ENCODE data around the gene SETD5.

DNA sequence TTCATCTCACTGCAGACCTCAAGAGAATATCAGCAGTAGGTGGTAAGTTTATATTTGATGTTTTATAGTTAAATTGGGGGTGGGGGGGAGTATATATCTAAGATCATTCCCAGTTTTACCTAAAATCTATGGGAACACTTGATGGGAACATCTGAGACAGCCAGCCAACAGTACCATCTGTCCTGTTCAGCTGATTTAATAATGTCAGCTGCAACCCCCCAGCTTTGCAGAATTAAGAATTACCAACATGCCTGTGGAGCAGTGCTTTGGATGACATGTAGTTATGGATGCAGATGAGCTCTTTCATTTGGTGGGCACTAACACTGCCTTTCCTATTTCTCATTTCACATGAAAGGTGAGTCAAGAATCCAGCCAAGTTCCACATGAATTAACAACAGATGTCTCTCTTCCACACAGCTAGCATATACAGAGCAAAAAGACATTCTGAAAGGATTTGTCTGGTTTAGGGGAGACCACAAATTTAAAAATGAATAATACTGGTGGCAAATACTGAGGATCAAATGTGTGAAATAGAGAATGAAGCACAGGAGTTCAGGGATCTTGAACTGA is 76.2 kb downstream of the SETD5 start:
- TF ChIP-seq, protein P1, sequence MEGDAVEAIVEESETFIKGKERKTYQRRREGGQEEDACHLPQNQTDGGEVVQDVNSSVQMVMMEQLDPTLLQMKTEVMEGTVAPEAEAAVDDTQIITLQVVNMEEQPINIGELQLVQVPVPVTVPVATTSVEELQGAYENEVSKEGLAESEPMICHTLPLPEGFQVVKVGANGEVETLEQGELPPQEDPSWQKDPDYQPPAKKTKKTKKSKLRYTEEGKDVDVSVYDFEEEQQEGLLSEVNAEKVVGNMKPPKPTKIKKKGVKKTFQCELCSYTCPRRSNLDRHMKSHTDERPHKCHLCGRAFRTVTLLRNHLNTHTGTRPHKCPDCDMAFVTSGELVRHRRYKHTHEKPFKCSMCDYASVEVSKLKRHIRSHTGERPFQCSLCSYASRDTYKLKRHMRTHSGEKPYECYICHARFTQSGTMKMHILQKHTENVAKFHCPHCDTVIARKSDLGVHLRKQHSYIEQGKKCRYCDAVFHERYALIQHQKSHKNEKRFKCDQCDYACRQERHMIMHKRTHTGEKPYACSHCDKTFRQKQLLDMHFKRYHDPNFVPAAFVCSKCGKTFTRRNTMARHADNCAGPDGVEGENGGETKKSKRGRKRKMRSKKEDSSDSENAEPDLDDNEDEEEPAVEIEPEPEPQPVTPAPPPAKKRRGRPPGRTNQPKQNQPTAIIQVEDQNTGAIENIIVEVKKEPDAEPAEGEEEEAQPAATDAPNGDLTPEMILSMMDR (conservative IDR thresholded peaks at IDR 0.05; ENCODE audit: low read depth in 2 of 2): no peak
- no peak for TF ChIP-seq POLR2AphosphoS5 (IDR thresholded peaks at IDR 0.05; ENCODE audit: low read depth)
- TF ChIP-seq REST (IDR thresholded peaks at IDR 0.05; ENCODE audit: unreplicated experiment): no peak
- TF ChIP-seq EZH2 (IDR thresholded peaks at IDR 0.05; ENCODE audit: low read depth, unreplicated experiment): no peak
- TF ChIP-seq, protein P2, sequence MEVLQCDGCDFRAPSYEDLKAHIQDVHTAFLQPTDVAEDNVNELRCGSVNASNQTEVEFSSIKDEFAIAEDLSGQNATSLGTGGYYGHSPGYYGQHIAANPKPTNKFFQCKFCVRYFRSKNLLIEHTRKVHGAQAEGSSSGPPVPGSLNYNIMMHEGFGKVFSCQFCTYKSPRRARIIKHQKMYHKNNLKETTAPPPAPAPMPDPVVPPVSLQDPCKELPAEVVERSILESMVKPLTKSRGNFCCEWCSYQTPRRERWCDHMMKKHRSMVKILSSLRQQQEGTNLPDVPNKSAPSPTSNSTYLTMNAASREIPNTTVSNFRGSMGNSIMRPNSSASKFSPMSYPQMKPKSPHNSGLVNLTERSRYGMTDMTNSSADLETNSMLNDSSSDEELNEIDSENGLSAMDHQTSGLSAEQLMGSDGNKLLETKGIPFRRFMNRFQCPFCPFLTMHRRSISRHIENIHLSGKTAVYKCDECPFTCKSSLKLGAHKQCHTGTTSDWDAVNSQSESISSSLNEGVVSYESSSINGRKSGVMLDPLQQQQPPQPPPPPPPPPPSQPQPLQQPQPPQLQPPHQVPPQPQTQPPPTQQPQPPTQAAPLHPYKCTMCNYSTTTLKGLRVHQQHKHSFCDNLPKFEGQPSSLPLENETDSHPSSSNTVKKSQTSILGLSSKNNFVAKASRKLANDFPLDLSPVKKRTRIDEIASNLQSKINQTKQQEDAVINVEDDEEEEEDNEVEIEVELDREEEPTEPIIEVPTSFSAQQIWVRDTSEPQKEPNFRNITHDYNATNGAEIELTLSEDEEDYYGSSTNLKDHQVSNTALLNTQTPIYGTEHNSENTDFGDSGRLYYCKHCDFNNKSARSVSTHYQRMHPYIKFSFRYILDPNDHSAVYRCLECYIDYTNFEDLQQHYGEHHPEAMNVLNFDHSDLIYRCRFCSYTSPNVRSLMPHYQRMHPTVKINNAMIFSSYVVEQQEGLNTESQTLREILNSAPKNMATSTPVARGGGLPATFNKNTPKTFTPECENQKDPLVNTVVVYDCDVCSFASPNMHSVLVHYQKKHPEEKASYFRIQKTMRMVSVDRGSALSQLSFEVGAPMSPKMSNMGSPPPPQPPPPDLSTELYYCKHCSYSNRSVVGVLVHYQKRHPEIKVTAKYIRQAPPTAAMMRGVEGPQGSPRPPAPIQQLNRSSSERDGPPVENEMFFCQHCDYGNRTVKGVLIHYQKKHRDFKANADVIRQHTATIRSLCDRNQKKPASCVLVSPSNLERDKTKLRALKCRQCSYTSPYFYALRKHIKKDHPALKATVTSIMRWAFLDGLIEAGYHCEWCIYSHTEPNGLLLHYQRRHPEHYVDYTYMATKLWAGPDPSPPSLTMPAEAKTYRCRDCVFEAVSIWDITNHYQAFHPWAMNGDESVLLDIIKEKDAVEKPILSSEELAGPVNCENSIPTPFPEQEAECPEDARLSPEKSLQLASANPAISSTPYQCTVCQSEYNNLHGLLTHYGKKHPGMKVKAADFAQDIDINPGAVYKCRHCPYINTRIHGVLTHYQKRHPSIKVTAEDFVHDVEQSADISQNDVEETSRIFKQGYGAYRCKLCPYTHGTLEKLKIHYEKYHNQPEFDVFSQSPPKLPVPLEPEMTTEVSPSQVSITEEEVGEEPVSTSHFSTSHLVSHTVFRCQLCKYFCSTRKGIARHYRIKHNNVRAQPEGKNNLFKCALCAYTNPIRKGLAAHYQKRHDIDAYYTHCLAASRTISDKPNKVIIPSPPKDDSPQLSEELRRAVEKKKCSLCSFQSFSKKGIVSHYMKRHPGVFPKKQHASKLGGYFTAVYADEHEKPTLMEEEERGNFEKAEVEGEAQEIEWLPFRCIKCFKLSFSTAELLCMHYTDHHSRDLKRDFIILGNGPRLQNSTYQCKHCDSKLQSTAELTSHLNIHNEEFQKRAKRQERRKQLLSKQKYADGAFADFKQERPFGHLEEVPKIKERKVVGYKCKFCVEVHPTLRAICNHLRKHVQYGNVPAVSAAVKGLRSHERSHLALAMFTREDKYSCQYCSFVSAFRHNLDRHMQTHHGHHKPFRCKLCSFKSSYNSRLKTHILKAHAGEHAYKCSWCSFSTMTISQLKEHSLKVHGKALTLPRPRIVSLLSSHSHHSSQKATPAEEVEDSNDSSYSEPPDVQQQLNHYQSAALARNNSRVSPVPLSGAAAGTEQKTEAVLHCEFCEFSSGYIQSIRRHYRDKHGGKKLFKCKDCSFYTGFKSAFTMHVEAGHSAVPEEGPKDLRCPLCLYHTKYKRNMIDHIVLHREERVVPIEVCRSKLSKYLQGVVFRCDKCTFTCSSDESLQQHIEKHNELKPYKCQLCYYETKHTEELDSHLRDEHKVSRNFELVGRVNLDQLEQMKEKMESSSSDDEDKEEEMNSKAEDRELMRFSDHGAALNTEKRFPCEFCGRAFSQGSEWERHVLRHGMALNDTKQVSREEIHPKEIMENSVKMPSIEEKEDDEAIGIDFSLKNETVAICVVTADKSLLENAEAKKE (CRISPR knock-in tag; IDR thresholded peaks at IDR 0.05): no peak
- TF ChIP-seq EZH2phosphoT487 (IDR thresholded peaks at IDR 0.05; ENCODE audit: unreplicated experiment): no peak

Measured in GM23338 (cell line).